Body of pancreas (tissue), 4 donors: ENCODE results near the gene MAPK13.

Experiments used
- POLR2A ChIP-seq, 3 donors: fragments of 450-650 bp; IDR thresholded peaks; one replicate each; pipeline ENCODE4 v1.6.1; 2016; ENCODE audit warnings: antibody characterized with exemption in 3 of 3, mild to moderate bottlenecking in 2 of 3
- TF ChIP-seq, protein P1 (sequence below), 7 experiments: fragments of 450-650 bp in 4 of 7; fragments of 200-600 bp in 3 of 7; sonication (generic) in 3 of 7; IDR thresholded peaks; one replicate each; pipeline ENCODE4 v1.5.1; 2016 to 2019; ENCODE audit warnings: antibody characterized with exemption in 7 of 7

- TF ChIP-seq, protein P1, sequence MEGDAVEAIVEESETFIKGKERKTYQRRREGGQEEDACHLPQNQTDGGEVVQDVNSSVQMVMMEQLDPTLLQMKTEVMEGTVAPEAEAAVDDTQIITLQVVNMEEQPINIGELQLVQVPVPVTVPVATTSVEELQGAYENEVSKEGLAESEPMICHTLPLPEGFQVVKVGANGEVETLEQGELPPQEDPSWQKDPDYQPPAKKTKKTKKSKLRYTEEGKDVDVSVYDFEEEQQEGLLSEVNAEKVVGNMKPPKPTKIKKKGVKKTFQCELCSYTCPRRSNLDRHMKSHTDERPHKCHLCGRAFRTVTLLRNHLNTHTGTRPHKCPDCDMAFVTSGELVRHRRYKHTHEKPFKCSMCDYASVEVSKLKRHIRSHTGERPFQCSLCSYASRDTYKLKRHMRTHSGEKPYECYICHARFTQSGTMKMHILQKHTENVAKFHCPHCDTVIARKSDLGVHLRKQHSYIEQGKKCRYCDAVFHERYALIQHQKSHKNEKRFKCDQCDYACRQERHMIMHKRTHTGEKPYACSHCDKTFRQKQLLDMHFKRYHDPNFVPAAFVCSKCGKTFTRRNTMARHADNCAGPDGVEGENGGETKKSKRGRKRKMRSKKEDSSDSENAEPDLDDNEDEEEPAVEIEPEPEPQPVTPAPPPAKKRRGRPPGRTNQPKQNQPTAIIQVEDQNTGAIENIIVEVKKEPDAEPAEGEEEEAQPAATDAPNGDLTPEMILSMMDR (IDR thresholded peaks at IDR 0.05), result no peak
- TF ChIP-seq POLR2A (IDR thresholded peaks at IDR 0.05), result no peak
These were observed 57.1 kb downstream of the MAPK13 start for GRCh38 chr6:36187446-36187845.
